NAMALWA (cell line): ENCODE measurements around the gene MYH9.
"Not testable (repeated sequence)": the region's sequence is repeated elsewhere in the genome, so short reads cannot be mapped to it uniquely, and the experiment has no call there.

Experiments
- DNase-seq: peaks from one replicate; pipeline ENCODE4 v3.0.0-alpha.2; 2015; ENCODE audit warnings: low spot score

MYH9 gene

DNA sequence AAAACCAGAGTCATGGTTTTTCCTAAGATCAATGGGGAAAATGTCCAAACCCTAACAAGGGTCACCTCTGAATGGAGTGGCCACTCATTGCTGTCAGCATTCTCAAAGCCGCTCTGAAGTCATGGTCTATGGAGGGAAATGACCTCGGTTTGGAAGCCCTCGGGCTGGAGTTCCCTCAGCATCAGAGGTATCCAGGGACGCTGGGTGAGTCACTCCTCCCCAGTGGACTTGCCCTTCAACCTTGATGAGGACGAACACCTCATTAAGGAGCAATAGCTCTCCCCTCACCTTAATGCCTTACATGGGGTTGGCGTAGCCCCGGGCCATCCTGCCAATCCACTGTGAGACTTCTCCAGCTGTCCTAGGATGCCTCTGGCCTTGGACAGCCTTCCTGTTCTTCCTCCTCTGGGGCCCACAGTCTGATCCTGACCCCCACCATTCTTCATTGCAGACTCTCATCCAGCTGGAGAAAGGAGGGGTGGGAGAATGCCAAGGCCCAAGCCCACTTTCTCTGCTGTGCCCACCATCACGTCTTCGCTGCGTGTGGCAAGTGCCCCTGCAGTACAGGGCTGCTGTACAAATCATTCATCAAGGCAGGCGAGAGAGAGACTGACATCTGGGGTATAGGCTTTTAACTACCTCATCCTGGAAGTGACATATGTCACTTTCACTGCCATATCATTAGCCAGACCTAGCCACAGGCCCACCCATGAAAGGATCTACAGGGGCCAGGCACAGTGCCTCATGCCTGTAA lies 25.4 kb upstream of the MYH9 start:
- no peak for DNase-seq

DNA sequence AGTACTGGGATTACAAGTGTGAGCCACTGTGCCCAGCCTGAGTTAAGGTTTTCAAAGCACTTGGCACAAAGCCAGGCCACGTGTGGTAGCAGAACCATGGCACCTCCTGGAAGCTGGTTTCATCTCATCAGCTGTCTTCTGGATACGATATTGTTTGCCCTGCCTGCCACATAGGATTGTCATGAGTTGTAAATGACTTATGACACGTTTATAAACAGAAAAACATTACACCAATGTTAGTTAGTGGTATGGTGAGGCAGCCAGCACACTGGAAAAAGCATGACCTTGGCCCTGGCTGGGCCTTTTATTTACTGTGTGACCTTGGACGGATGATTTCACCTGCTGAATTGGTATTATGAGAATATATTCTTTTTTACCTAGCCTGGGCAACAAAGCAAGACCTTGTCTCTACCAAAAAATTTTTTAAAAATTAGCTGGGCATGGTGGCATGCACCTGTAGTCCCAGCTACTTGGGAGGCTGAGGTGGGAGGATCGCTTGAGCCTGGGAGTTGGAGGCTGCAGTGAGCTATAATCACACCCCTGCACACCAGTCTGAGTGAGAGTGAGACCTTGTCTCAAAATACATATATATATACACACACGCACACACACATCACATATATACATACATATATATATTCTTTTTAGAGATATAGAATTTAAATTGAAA lies 24.0 kb upstream of the MYH9 start:
- peak; percentile 37 for DNase-seq

DNA sequence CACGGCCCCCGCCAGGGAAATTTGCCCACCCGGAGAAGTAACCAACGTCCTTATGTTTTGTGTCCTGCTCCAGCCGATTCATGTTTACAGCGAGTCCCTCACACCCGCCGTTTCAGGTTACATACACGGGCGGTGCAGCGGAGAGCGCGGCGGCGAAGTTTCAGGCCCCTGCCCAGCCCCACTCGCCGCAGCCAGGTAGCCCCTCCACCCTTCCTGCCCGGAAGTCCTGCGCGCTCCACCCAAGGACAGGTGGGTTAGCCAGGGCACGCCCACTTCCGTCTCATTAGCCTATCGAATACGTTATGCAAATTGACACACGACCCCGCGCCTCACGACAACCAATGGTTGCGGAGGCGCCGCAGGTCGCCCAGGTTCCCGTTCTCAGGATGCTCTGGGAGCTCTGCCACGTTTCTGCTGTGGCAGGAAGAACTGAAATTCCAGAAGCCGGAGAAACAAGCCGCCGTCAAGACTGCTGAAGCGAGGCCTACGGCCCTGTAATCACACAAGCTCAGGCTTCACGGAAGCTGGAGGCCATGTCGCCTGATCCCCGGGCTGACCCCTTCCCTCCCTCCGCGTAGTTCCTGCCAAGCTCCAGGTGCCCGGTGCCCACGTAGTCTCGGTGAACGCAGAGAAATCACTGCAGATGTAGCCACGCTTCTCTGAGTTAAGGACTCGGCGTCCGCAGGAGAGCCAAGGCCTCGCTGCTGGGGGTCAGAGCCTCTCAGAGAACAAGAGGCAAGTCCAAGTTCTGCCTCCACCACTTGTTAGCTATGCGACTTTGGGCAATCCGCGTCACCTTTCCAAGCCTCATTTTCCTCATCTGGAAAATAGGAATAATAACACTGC lies 22.4 kb upstream of the MYH9 start:
- peak; percentile 73 for DNase-seq

DNA sequence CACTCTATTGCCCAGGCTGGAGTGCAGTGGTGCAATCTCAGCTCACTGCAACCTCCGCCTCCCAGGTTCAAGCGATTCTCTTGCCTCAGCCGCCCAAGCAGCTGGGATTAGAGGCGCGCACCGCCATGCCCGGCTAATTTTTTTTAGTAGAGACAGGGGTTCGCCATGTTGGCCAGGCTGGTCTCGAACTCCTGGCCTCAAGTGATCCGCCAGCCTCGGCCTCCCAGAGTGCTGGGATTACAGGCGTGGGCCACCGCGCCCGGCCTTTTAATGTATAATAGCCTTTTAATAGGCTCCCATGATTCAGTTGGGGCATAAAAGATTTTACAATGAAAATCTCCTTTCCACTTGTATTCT lies 21.8 kb upstream of the MYH9 start:
- not testable (repeated sequence) for DNase-seq

DNA sequence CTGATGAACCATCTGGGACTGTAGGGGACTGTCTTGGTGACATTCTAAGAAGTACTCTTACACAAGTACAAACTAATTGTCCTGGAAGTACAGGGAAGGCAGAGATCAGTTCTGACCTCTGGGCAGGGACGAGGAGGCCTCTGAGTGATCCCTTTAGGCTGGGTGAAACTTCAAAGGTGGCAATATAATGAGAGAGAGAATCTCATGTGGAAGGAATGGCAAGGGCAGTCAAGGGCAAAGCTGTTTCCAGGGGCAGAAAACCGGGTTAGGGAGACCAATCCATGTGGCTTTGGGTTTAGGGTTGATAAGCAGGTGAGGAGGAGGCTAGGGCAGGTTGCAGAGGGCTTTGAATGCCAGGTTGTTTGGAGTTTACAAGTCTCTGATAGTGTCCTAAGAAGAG lies 21.3 kb upstream of the MYH9 start:
- no peak for DNase-seq

DNA sequence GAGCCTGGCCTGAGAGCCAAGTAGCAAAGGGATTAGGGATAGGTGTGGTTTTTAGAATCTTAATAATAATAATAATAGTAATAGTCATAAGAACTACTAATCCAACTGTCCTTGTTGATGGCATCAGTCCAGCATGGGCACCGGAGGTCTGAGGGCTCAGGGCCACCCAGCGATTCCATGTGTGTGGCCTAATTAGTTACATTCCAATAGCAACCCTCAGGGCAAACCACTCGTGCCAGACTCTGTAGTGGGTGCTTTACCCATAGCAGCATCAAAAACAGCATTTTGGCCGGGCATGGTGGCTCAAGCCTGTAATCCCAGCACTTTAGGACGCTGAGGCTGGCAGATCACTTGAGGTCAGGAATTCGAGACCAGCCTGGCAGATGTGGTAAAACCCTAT lies 19.0 kb upstream of the MYH9 start:
- DNase-seq = no peak

GRCh38 chr22:36405671-36406538 lies 18.1 kb upstream of the MYH9 start:
- peak; percentile 85 for DNase-seq

DNA sequence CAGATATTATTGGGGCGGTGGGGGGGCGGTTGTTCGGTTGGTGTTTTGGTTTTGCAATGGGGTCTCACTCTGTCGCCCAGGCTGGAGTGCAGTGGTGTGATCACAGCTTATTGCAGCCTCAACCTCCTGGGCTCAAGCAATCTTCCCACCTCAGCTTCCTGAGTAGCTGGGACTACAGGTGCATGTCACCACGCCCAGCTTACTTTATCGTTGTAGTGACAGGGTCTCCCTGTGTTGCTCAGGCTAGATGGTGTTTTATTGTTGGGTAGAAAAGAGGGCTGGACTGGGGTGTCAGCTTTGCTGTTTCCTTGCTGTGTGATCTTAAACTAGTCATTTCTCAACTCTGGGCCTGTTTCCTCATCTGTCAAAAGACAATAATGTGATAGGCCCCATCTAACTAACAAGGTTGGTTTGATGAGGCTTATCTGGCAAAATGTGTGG lies 17.5 kb upstream of the MYH9 start:
- DNase-seq = peak; percentile 65

DNA sequence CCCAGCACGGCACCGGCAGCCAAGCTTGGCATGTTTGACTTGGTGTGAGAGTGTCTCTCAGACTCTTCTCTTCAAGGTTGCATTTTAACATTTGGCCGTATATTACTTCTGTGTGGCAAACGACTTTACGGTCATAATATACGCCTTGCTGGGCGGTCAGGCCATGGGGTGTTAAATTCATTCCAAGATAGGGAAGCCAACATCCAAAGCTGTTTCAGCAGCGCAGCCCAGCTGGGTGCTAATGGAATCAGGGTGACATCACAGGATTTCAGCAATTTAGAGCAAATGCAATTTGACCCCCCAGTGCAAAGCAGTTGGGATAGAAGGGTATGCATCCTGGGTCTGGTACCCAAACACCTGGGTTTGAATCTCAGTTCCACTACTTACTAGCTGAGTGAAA lies 16.7 kb upstream of the MYH9 start:
- no peak for DNase-seq

DNA sequence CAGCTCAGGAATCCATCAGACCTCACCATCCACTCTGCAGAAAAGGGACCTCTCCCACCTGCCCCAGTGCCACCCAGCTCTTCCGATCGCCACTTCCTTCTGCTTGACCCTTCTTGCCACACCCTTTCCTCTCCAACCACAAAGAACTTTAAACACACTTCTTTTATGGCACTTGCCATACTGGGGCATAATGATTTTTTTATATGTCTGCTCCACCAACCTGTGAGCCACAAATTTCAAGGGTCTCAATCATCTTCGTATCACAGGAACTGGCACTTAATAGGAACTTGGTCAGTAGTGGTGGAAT lies 11.7 kb upstream of the MYH9 start:
- DNase-seq = no peak

DNA sequence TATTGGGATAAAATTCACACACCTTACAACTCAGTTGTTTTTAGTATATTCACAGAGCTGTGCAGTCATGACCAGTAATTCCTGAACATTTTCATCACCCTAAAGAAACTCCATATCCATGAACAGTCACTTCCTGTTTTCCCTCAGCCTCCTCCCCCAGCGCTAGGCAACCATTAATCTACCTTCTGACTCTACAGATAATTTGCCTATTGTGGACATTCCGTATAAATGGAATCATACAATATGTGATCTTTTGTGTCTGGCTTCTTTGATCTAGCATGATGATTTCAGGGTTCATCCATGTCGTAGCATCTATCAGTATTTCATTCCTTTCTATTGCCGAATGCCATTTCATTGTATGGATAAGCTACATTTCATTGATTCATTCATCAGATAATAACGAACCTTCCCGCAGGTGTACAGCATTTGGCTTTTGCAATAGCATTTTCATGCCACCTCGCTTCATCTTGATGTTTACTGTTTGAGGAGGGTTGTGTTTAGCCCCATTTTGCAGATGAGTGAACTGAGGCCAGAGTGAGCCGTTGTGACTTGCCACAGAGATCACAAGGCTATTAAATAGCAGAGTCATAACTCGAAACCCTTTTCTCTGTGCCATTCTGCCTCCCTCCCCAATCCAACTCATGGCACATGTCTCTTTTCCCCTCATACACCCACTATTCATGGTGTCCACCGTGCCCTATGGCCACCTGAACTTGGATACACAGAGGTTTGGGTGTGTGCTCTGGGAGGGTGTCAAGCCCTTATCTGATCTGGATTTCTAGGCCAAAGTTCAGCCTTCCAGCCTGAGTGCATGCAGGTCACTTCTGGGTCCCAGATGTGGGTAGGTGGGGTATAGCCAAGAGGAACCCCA lies 11.1 kb upstream of the MYH9 start:
- no peak for DNase-seq

DNA sequence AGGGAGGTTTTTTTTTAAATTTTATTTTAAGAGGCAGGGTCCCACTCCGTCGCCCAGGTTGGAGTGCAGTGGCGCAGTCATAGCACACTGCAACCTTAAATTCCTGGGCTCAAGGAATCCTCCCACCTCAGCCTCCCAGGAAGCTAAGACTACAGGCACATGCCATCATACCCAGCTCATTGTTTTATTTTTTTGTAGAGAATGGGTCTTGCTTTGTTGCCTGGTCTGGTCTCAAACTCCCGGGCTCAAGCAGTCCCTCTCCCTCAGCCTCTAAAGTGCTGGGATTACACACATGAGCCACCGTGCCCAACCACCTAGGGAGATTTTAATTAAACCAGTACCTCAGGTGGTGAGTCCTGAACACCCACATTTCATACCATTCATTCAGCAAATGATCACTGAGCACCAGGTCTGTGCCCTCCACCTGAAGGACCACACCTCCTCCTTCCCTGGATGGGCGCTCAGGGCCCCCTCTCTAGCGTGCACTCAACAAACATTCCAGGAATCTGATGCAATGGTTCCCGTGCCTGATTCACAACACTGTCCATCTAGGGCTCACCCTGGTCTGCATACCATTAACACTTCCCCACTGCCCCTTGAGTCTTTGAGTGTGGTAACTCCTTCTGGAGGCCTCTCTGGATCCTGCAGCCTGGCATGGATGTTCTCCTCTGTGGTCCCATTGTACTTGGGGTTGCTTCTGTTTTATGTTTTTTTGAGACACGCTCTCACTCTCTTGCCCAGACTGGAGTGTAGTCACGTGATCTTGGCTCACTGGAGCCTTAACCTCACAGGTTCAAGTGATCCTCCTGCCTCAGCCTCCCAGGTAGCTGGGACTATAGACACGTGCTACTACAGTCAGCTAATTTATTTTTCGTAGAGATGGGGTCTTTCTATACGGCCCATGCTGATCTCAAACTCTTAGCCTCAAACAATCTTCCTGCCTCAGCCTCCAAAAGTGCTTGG lies 9.6 kb upstream of the MYH9 start:
- no peak for DNase-seq

DNA sequence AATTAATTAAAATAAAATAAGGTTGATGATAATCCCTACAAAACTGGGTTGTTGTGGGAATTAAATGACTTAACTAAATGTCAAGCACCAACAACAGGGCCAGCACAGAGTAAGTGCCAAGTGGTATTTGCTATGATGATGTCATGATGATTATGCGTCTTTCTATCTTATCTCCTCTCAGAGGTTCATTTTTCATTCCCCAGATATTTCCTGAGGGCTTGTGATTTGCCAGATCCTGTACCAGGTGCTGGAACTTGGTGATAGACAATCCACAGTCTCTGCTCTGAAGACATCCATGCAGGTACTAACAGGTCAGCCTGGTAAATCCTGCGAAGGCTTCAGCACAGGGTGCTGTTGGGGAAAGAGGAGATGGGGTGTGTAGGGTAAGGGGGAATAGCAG lies 8.1 kb upstream of the MYH9 start:
- DNase-seq = no peak

GRCh38 chr22:36395055-36395849 lies 7.5 kb upstream of the MYH9 start:
- DNase-seq = no peak

GRCh38 chr22:36391638-36392037 lies 3.9 kb upstream of the MYH9 start:
- no peak for DNase-seq

DNA sequence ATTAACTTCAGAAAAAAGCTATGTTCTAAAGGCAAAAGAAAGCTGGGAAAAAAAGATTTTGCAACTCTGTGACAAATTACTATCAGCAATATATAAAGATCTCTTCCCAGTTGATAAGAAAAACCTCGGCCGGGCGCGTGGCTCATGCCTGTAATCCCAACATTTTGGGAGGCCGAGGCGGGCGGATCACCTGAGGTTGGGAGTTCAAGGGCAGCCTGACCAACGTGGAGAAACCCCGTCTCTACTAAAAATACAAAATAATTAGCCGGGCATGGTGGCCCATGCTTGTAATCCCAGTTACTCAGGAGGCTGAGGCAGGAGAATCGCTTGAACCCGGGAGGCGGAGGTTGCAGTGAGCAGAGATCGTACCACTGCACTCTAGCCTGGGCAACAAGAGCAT lies 1.4 kb upstream of the MYH9 start:
- not testable (repeated sequence) for DNase-seq

GRCh38 chr22:36387709-36387958 lies 133 bp downstream of the MYH9 start:
- no peak for DNase-seq

GRCh38 chr22:36386900-36387708 lies 663 bp downstream of the MYH9 start:
- DNase-seq = peak; percentile 67
